ENCODE results near the gene PAPLN. TPM values are rescaled to one million over a fixed set of nuclear protein-coding genes. Genes with fewer than 3 reads are reported as not detected.
A peak's percentile ranks its signal among the peaks of the same experiment; 100 is the strongest.

Gene PAPLN
- total RNA-seq, 5 donors from 2014 or later (not counting 1 experiment from before 2014, with no cell fraction given) = 0.14 to 1.0 (median 0.29) TPM; not detected in 1

GRCh38 chr14:73225496-73225895, 11.8 kb upstream of the PAPLN start:
- no peak overlapping the region for H3K27ac ChIP-seq (ENCODE audit: low read length)
- peaks cover 50% of the 10 kb centered on the region for H3K36me3 Mint-ChIP-seq
- H3K27ac Mint-ChIP-seq = no peak overlapping the region
- CTCF ChIA-PET = no interaction called here
- DNase-seq (no peak), ATAC-seq (replicated peaks in 1 of 4) (no peak)
- no CpG with 5 or more reads among the region's 4 CpGs for WGBS (ENCODE audit: insufficient coverage)
- H3K4me1 ChIP-seq (ENCODE audit: control insufficient read depth in 1 of 2, extremely low read depth in 1 of 2, insufficient read depth in 2 of 2, low read length in 2 of 2) = no peaks in the 10 kb centered on the region
- POLR2A ChIA-PET = interaction anchor here in 1 of 2 donors (0.5 kb wide), 1 partner anchor 11 kb away, joined by 4 read pairs; no protein-coding TSS in a partner anchor
- no peaks in the 10 kb centered on the region for H3K27me3 Mint-ChIP-seq
- H3K36me3 ChIP-seq (ENCODE audit: control insufficient read depth in 2 of 2, extremely low read depth in 1 of 2, insufficient read depth in 1 of 2, low read length in 1 of 2) = peaks cover 9 to 35% of the 10 kb centered on the region in 2 donors
- no peaks in the 10 kb centered on the region for H3K27me3 ChIP-seq (replicated peaks in 1 of 2; ENCODE audit: control insufficient read depth in 2 of 2, extremely low read depth in 1 of 2, insufficient read depth in 2 of 2, low read length in 1 of 2)
- H3K9me3 ChIP-seq = no peaks in the 10 kb centered on the region
- no peak overlapping the region for H3K4me3 ChIP-seq (ENCODE audit: control insufficient read depth in 1 of 2, extremely low read depth in 1 of 2, low read length in 1 of 2)
- H3K4me1 Mint-ChIP-seq = peaks cover 0 to 4% (median 3%) of the 10 kb centered on the region in 3 donors
- no peaks in the 10 kb centered on the region for H3K9me3 Mint-ChIP-seq
- H3K4me3 Mint-ChIP-seq = no peak overlapping the region

GRCh38 chr14:73227812-73228781, 9.2 kb upstream of the PAPLN start:
- Histone ChIP-seq H3K4me1 (ENCODE audit: control insufficient read depth in 1 of 2, extremely low read depth in 1 of 2, insufficient read depth in 2 of 2, low read length in 2 of 2) (no peaks in the 10 kb centered on the region), H3K27ac (ENCODE audit: low read length) (no peak overlapping the region), H3K4me3 (ENCODE audit: control insufficient read depth in 1 of 2, extremely low read depth in 1 of 2, low read length in 1 of 2) (no peak overlapping the region), H3K36me3 (ENCODE audit: control insufficient read depth in 2 of 2, extremely low read depth in 1 of 2, insufficient read depth in 1 of 2, low read length in 1 of 2) (peaks cover 7 to 12% of the 10 kb centered on the region in 2 donors), H3K27me3 (replicated peaks in 1 of 2; ENCODE audit: control insufficient read depth in 2 of 2, extremely low read depth in 1 of 2, insufficient read depth in 2 of 2, low read length in 1 of 2) (peaks cover 0 to 11% of the 10 kb centered on the region in 2 experiments), H3K9me3 (no peaks in the 10 kb centered on the region)
- ChIA-PET CTCF (no interaction called here), POLR2A (no interaction called here)
- H3K4me3 Mint-ChIP-seq = no peak overlapping the region
- no peaks in the 10 kb centered on the region for H3K9me3 Mint-ChIP-seq
- H3K4me1 Mint-ChIP-seq = no peaks in the 10 kb centered on the region
- 85% methylated on average over 19 of the region's 25 CpGs for WGBS (ENCODE audit: insufficient coverage)
- no peak overlapping the region for H3K27ac Mint-ChIP-seq
- ATAC-seq (replicated peaks in 1 of 4) (no peak), DNase-seq (no peak)
- no peaks in the 10 kb centered on the region for H3K27me3 Mint-ChIP-seq
- peaks cover 33% of the 10 kb centered on the region for H3K36me3 Mint-ChIP-seq

- CTCF ChIA-PET = interaction anchor here in 1 of 2 donors (0.6 kb wide), 1 partner anchor 8 kb away, joined by 4 read pairs; no protein-coding TSS in a partner anchor
- Mint-ChIP-seq H3K36me3 (peaks cover 28% of the 10 kb centered on the region), H3K9me3 (no peaks in the 10 kb centered on the region), H3K27ac (no peak overlapping the region), H3K4me3 (no peak overlapping the region), H3K27me3 (peaks cover 13 to 18% of the 10 kb centered on the region in 2 donors), H3K4me1 (no peaks in the 10 kb centered on the region)
- ATAC-seq (replicated peaks in 1 of 4) (no peak), DNase-seq (no peak)
- no peak overlapping the region for H3K27ac ChIP-seq (ENCODE audit: low read length)
- POLR2A ChIA-PET = no interaction called here
- WGBS (ENCODE audit: insufficient coverage) = 100% methylated on average over 3 of the region's 6 CpGs
- peaks cover 7 to 8% of the 10 kb centered on the region in 2 donors for H3K36me3 ChIP-seq (ENCODE audit: control insufficient read depth in 2 of 2, extremely low read depth in 1 of 2, insufficient read depth in 1 of 2, low read length in 1 of 2)
- H3K4me1 ChIP-seq (ENCODE audit: control insufficient read depth in 1 of 2, extremely low read depth in 1 of 2, insufficient read depth in 2 of 2, low read length in 2 of 2) = no peaks in the 10 kb centered on the region
- H3K4me3 ChIP-seq (ENCODE audit: control insufficient read depth in 1 of 2, extremely low read depth in 1 of 2, low read length in 1 of 2) = no peak overlapping the region
- no peaks in the 10 kb centered on the region for H3K9me3 ChIP-seq
- peaks cover 6 to 30% of the 10 kb centered on the region in 2 experiments for H3K27me3 ChIP-seq (replicated peaks in 1 of 2; ENCODE audit: control insufficient read depth in 2 of 2, extremely low read depth in 1 of 2, insufficient read depth in 2 of 2, low read length in 1 of 2)
These were observed 7.3 kb upstream of the PAPLN start for GRCh38 chr14:73230051-73230450.

GRCh38 chr14:73231981-73232851, 5.1 kb upstream of the PAPLN start:
- Histone ChIP-seq H3K4me3 (ENCODE audit: control insufficient read depth in 1 of 2, extremely low read depth in 1 of 2, low read length in 1 of 2) (no peak overlapping the region), H3K27me3 (replicated peaks in 1 of 2; ENCODE audit: control insufficient read depth in 2 of 2, extremely low read depth in 1 of 2, insufficient read depth in 2 of 2, low read length in 1 of 2) (peaks cover 9 to 52% of the 10 kb centered on the region in 2 experiments), H3K27ac (ENCODE audit: low read length) (no peak overlapping the region), H3K9me3 (no peaks in the 10 kb centered on the region), H3K4me1 (ENCODE audit: control insufficient read depth in 1 of 2, extremely low read depth in 1 of 2, insufficient read depth in 2 of 2, low read length in 2 of 2) (peaks cover 0 to 2% of the 10 kb centered on the region in 2 experiments), H3K36me3 (ENCODE audit: control insufficient read depth in 2 of 2, extremely low read depth in 1 of 2, insufficient read depth in 1 of 2, low read length in 1 of 2) (peaks cover 3 to 7% of the 10 kb centered on the region in 2 donors)
- POLR2A ChIA-PET = no interaction called here
- H3K4me1 Mint-ChIP-seq = peaks cover 4 to 12% (median 7%) of the 10 kb centered on the region in 3 donors
- no peaks in the 10 kb centered on the region for H3K9me3 Mint-ChIP-seq
- CTCF ChIA-PET = interaction anchor here (0.5 to 0.7 kb wide), 4 partner anchors 136 to 1651 kb away, joined by 3 to 7 read pairs (median 4); partner anchors contain the start of gene NUMB (in 1 of the 2)
- ATAC-seq (replicated peaks in 1 of 4) (peak in 1 of 4 experiments; percentile 27), DNase-seq (no peak)
- H3K27me3 Mint-ChIP-seq = peaks cover 33 to 39% of the 10 kb centered on the region in 2 donors
- WGBS (ENCODE audit: insufficient coverage) = 76% methylated on average over 10 of the region's 19 CpGs
- no peak overlapping the region for H3K27ac Mint-ChIP-seq
- H3K36me3 Mint-ChIP-seq = peaks cover 15% of the 10 kb centered on the region
- H3K4me3 Mint-ChIP-seq = no peak overlapping the region

GRCh38 chr14:73232984-73233383, 4.3 kb upstream of the PAPLN start:
- POLR2A ChIA-PET = no interaction called here

GRCh38 chr14:73233564-73233963, 3.7 kb upstream of the PAPLN start:
- DNase-seq = no peak
- no peak overlapping the region for H3K4me3 Mint-ChIP-seq
- Histone ChIP-seq H3K36me3 (ENCODE audit: control insufficient read depth in 2 of 2, extremely low read depth in 1 of 2, insufficient read depth in 1 of 2, low read length in 1 of 2) (no peaks in the 10 kb centered on the region), H3K27me3 (replicated peaks in 1 of 2; ENCODE audit: control insufficient read depth in 2 of 2, extremely low read depth in 1 of 2, insufficient read depth in 2 of 2, low read length in 1 of 2) (peaks cover 13 to 60% of the 10 kb centered on the region in 2 experiments), H3K9me3 (no peaks in the 10 kb centered on the region), H3K27ac (ENCODE audit: low read length) (no peak overlapping the region), H3K4me3 (ENCODE audit: control insufficient read depth in 1 of 2, extremely low read depth in 1 of 2, low read length in 1 of 2) (no peak overlapping the region), H3K4me1 (ENCODE audit: control insufficient read depth in 1 of 2, extremely low read depth in 1 of 2, insufficient read depth in 2 of 2, low read length in 2 of 2) (peaks cover 0 to 11% of the 10 kb centered on the region in 2 experiments)
- ChIA-PET CTCF (no interaction called here), POLR2A (no interaction called here)
- no peaks in the 10 kb centered on the region for H3K9me3 Mint-ChIP-seq
- peaks cover 33 to 44% of the 10 kb centered on the region in 2 donors for H3K27me3 Mint-ChIP-seq
- peaks cover 10% of the 10 kb centered on the region for H3K36me3 Mint-ChIP-seq
- H3K27ac Mint-ChIP-seq = no peak overlapping the region
- H3K4me1 Mint-ChIP-seq = peaks cover 7 to 16% (median 8%) of the 10 kb centered on the region in 3 donors
- WGBS (ENCODE audit: insufficient coverage) = 80% methylated on average over 9 of the region's 10 CpGs
- ATAC-seq (replicated peaks in 1 of 4) = no peak

More at GRCh38 chr14:73232984-73233383, 4.3 kb upstream of the PAPLN start:
- no peaks in the 10 kb centered on the region for H3K9me3 ChIP-seq
- peaks cover 9 to 56% of the 10 kb centered on the region in 2 experiments for H3K27me3 ChIP-seq (replicated peaks in 1 of 2; ENCODE audit: control insufficient read depth in 2 of 2, extremely low read depth in 1 of 2, insufficient read depth in 2 of 2, low read length in 1 of 2)
- Mint-ChIP-seq H3K9me3 (no peaks in the 10 kb centered on the region), H3K4me3 (no peak overlapping the region), H3K27ac (no peak overlapping the region), H3K36me3 (peaks cover 15% of the 10 kb centered on the region), H3K27me3 (peaks cover 33 to 40% of the 10 kb centered on the region in 2 donors), H3K4me1 (peaks cover 4 to 12% (median 8%) of the 10 kb centered on the region in 3 donors)
- CTCF ChIA-PET = interaction anchor here (0.5 to 0.7 kb wide), 2 partner anchors 156 to 1650 kb away, joined by 4 to 7 read pairs; no protein-coding TSS in a partner anchor
- WGBS (ENCODE audit: insufficient coverage) = 78% methylated on average over 7 of the region's 8 CpGs
- no peak overlapping the region for H3K27ac ChIP-seq (ENCODE audit: low read length)
- peaks cover 1 to 3% of the 10 kb centered on the region in 2 donors for H3K36me3 ChIP-seq (ENCODE audit: control insufficient read depth in 2 of 2, extremely low read depth in 1 of 2, insufficient read depth in 1 of 2, low read length in 1 of 2)
- no peak for DNase-seq
- ATAC-seq (replicated peaks in 1 of 4) = no peak
- H3K4me3 ChIP-seq (ENCODE audit: control insufficient read depth in 1 of 2, extremely low read depth in 1 of 2, low read length in 1 of 2) = no peak overlapping the region
- H3K4me1 ChIP-seq (ENCODE audit: control insufficient read depth in 1 of 2, extremely low read depth in 1 of 2, insufficient read depth in 2 of 2, low read length in 2 of 2) = peaks cover 0 to 6% of the 10 kb centered on the region in 2 experiments

Data from T-cell (primary cell).